NT2/D1 (cell line): ENCODE data around the gene HIBADH.

Source experiments
- DNase-seq: peaks from one replicate; pipeline ENCODE4 v3.0.0-alpha.2; 2011; ENCODE audit warnings: low read depth, low spot score
- H3K27me3 ChIP-seq: 2 replicates; pipeline ENCODE4 v1.6.0; 2011; ENCODE audit warnings: mild to moderate bottlenecking; ENCODE audit not compliant: insufficient read length, insufficient read depth
- H3K36me3 ChIP-seq: 2 replicates; pipeline ENCODE4 v1.6.1; 2011; ENCODE audit warnings: mild to moderate bottlenecking, low read length, mixed read lengths; ENCODE audit not compliant: insufficient read depth, insufficient read length
- H3K4me1 ChIP-seq: 2 replicates; pipeline ENCODE4 v1.5.1; 2011; ENCODE audit not compliant: insufficient read depth, insufficient read length
- H3K4me3 ChIP-seq: 2 replicates; pipeline ENCODE4 v1.5.1; 2011; ENCODE audit warnings: low read depth; ENCODE audit not compliant: insufficient read length
- H3K9ac ChIP-seq: 2 replicates; pipeline ENCODE4 v1.6.0; 2011; ENCODE audit warnings: low read depth; ENCODE audit not compliant: insufficient read length
- H3K9me3 ChIP-seq: 2 replicates; pipeline ENCODE4 v1.5.1; 2011; ENCODE audit warnings: mild to moderate bottlenecking, low read length; ENCODE audit not compliant: insufficient read depth
- SUZ12 ChIP-seq: IDR thresholded peaks from 2 replicates; pipeline ENCODE4 v1.6.1; 2011; ENCODE audit not compliant: insufficient read length, insufficient read depth; ENCODE audit errors: extremely low read depth
- YY1 ChIP-seq: IDR thresholded peaks from 2 replicates; pipeline ENCODE4 v1.6.1; 2011; ENCODE audit not compliant: insufficient read length, insufficient read depth
- ZNF274 ChIP-seq: IDR thresholded peaks from 2 replicates; pipeline ENCODE4 v1.6.1; 2011; ENCODE audit warnings: mild to moderate bottlenecking, low read depth, low read length

Gene HIBADH

GRCh38 chr7:27634671-27635493 is 27.8 kb downstream of the HIBADH start:
- H3K4me3 ChIP-seq = no peak overlapping the region
- TF ChIP-seq SUZ12 (no peak), YY1 (no peak), ZNF274 (no peak)
- peaks cover 3% of the 10 kb centered on the region for H3K36me3 ChIP-seq
- H3K9me3 ChIP-seq = no peaks in the 10 kb centered on the region
- H3K27me3 ChIP-seq = no peaks in the 10 kb centered on the region
- no peaks in the 10 kb centered on the region for H3K4me1 ChIP-seq
- H3K9ac ChIP-seq = no peak overlapping the region
- no peak for DNase-seq

- Histone ChIP-seq H3K9me3 (no peaks in the 10 kb centered on the region), H3K36me3 (peaks cover 3% of the 10 kb centered on the region), H3K27me3 (no peaks in the 10 kb centered on the region), H3K4me1 (no peaks in the 10 kb centered on the region), H3K4me3 (no peak overlapping the region), H3K9ac (no peak overlapping the region)
- no peak for DNase-seq
- TF ChIP-seq YY1 = no peak
- no peak for TF ChIP-seq SUZ12
- TF ChIP-seq ZNF274 = no peak
Measured at GRCh38 chr7:27633062-27633461, 29.6 kb downstream of the HIBADH start.

- Histone ChIP-seq H3K9me3 (no peaks in the 10 kb centered on the region), H3K36me3 (peaks cover 9% of the 10 kb centered on the region), H3K4me1 (no peaks in the 10 kb centered on the region), H3K4me3 (no peak overlapping the region), H3K27me3 (no peaks in the 10 kb centered on the region), H3K9ac (no peak overlapping the region)
- TF ChIP-seq YY1 = no peak
- no peak for TF ChIP-seq ZNF274
- TF ChIP-seq SUZ12 = no peak
- DNase-seq = no peak
Measured at GRCh38 chr7:27631391-27631790, 31.3 kb downstream of the HIBADH start.

GRCh38 chr7:27627146-27627545 is 35.5 kb downstream of the HIBADH start:
- no peak overlapping the region for H3K4me3 ChIP-seq
- peaks cover 6% of the 10 kb centered on the region for H3K36me3 ChIP-seq
- no peaks in the 10 kb centered on the region for H3K4me1 ChIP-seq
- no peaks in the 10 kb centered on the region for H3K9me3 ChIP-seq
- no peak for DNase-seq
- TF ChIP-seq YY1 = no peak
- TF ChIP-seq SUZ12 = no peak
- no peak for TF ChIP-seq ZNF274
- H3K27me3 ChIP-seq = no peaks in the 10 kb centered on the region
- no peak overlapping the region for H3K9ac ChIP-seq

- no peaks in the 10 kb centered on the region for H3K27me3 ChIP-seq
- TF ChIP-seq ZNF274 (no peak), YY1 (no peak), SUZ12 (no peak)
- H3K9ac ChIP-seq = no peak overlapping the region
- peaks cover 30% of the 10 kb centered on the region for H3K9me3 ChIP-seq
- H3K4me3 ChIP-seq = no peak overlapping the region
- no peak for DNase-seq
- H3K4me1 ChIP-seq = no peaks in the 10 kb centered on the region
- peaks cover 8% of the 10 kb centered on the region for H3K36me3 ChIP-seq
Measured at GRCh38 chr7:27619492-27619891, 43.2 kb downstream of the HIBADH start.

GRCh38 chr7:27617651-27618381 is 44.9 kb downstream of the HIBADH start:
- Histone ChIP-seq H3K9ac (no peak overlapping the region), H3K27me3 (no peaks in the 10 kb centered on the region), H3K4me1 (no peaks in the 10 kb centered on the region), H3K9me3 (peaks cover 30% of the 10 kb centered on the region), H3K36me3 (peaks cover 8% of the 10 kb centered on the region), H3K4me3 (no peak overlapping the region)
- TF ChIP-seq ZNF274 (no peak), SUZ12 (no peak), YY1 (no peak)
- no peak for DNase-seq

- Histone ChIP-seq H3K4me1 (no peaks in the 10 kb centered on the region), H3K9ac (no peak overlapping the region), H3K4me3 (no peak overlapping the region), H3K9me3 (peaks cover 30% of the 10 kb centered on the region), H3K36me3 (peaks cover 8% of the 10 kb centered on the region), H3K27me3 (no peaks in the 10 kb centered on the region)
- TF ChIP-seq ZNF274 = no peak
- TF ChIP-seq YY1 = no peak
- TF ChIP-seq SUZ12 = no peak
- no peak for DNase-seq
Measured at GRCh38 chr7:27616914-27617548, 45.7 kb downstream of the HIBADH start.
